Glutamatergic neuron (in vitro differentiated cells): ENCODE measurements around the gene PPP4R2. TPM values are rescaled to one million over a fixed set of nuclear protein-coding genes. Genes with fewer than 3 reads are reported as not detected.

Experiments used
- DNase-seq: peaks from one replicate; pipeline ENCODE4 v3.0.0; 2022
- H3K27ac Mint-ChIP-seq: one replicate; pipeline ENCODE4 v1.8.0; 2020; ENCODE audit warnings: mild to moderate bottlenecking, mixed read lengths, inconsistent platforms; ENCODE audit not compliant: unreplicated experiment
- H3K27me3 Mint-ChIP-seq: one replicate; pipeline ENCODE4 v1.8.0; 2020; ENCODE audit warnings: mild to moderate bottlenecking, moderate library complexity, mixed read lengths, inconsistent platforms; ENCODE audit not compliant: unreplicated experiment
- H3K36me3 Mint-ChIP-seq: one replicate; pipeline ENCODE4 v1.8.0; 2020; ENCODE audit warnings: mild to moderate bottlenecking, mixed read lengths, inconsistent platforms; ENCODE audit not compliant: unreplicated experiment
- H3K4me1 Mint-ChIP-seq: one replicate; pipeline ENCODE4 v1.8.0; 2020; ENCODE audit warnings: mild to moderate bottlenecking, low read depth, mixed read lengths, inconsistent platforms; ENCODE audit not compliant: unreplicated experiment
- H3K4me3 Mint-ChIP-seq: one replicate; pipeline ENCODE4 v1.8.0; 2020; ENCODE audit warnings: mild to moderate bottlenecking, mixed read lengths, inconsistent platforms; ENCODE audit not compliant: unreplicated experiment
- H3K9me3 Mint-ChIP-seq: one replicate; pipeline ENCODE4 v1.8.0; 2020; ENCODE audit warnings: mild to moderate bottlenecking, moderate library complexity, mixed read lengths, inconsistent platforms; ENCODE audit not compliant: unreplicated experiment
- CTCF ChIP-seq: fragments of 200-600 bp; sonication (generic); IDR thresholded peaks from one replicate; pipeline ENCODE4 v1.5.0; 2021; ENCODE audit not compliant: partially characterized antibody, unreplicated experiment
- total RNA-seq: library from RNA; stranded (reverse); fragmentation: NEBNext Ultra II Directional; extraction: Animal tissue kit (Norgen Biotek cat#: 25700); gene quantifications from one replicate; pipeline ENCODE4 v1.2.1, GENCODE V29; 2021; ENCODE audit not compliant: unreplicated experiment

The PPP4R2 gene
- total RNA-seq, 1 donor from 2014 or later: 77.9 TPM

GRCh38 chr3:73073091-73073707 is 76.6 kb downstream of the PPP4R2 start:
- no peak for DNase-seq
- Mint-ChIP-seq H3K4me1 (peaks cover 2% of the 10 kb centered on the region), H3K27me3 (no peaks in the 10 kb centered on the region), H3K4me3 (no peak overlapping the region), H3K27ac (no peak overlapping the region), H3K9me3 (peaks cover 4% of the 10 kb centered on the region), H3K36me3 (no peaks in the 10 kb centered on the region)
- no peak for TF ChIP-seq CTCF

GRCh38 chr3:73074781-73075180 is 78.2 kb downstream of the PPP4R2 start:
- Mint-ChIP-seq H3K27me3 (no peaks in the 10 kb centered on the region), H3K27ac (no peak overlapping the region), H3K4me3 (no peak overlapping the region), H3K4me1 (peaks cover 2% of the 10 kb centered on the region), H3K9me3 (peaks cover 4% of the 10 kb centered on the region), H3K36me3 (no peaks in the 10 kb centered on the region)
- no peak for DNase-seq
- no peak for TF ChIP-seq CTCF

GRCh38 chr3:73080216-73080966 is 83.8 kb downstream of the PPP4R2 start:
- H3K27me3 Mint-ChIP-seq: peaks cover 10% of the 10 kb centered on the region
- H3K36me3 Mint-ChIP-seq: peaks cover 5% of the 10 kb centered on the region
- peak overlapping the region; percentile 97 for H3K27ac Mint-ChIP-seq
- H3K9me3 Mint-ChIP-seq: peaks cover 11% of the 10 kb centered on the region
- peaks cover 10% of the 10 kb centered on the region for H3K4me1 Mint-ChIP-seq
- DNase-seq: peak; percentile 67
- H3K4me3 Mint-ChIP-seq: peak overlapping the region; percentile 53
- TF ChIP-seq CTCF: no peak

- H3K27ac Mint-ChIP-seq: no peak overlapping the region
- H3K9me3 Mint-ChIP-seq: peaks cover 11% of the 10 kb centered on the region
- no peak for TF ChIP-seq CTCF
- H3K36me3 Mint-ChIP-seq: peaks cover 5% of the 10 kb centered on the region
- DNase-seq: no peak
- no peak overlapping the region for H3K4me3 Mint-ChIP-seq
- H3K4me1 Mint-ChIP-seq: peaks cover 10% of the 10 kb centered on the region
- H3K27me3 Mint-ChIP-seq: peaks cover 10% of the 10 kb centered on the region
Measured at GRCh38 chr3:73081140-73081539, 84.5 kb downstream of the PPP4R2 start.

- Mint-ChIP-seq H3K9me3 (peaks cover 16% of the 10 kb centered on the region), H3K27me3 (peaks cover 12% of the 10 kb centered on the region), H3K4me1 (peaks cover 10% of the 10 kb centered on the region), H3K27ac (no peak overlapping the region), H3K4me3 (no peak overlapping the region), H3K36me3 (peaks cover 5% of the 10 kb centered on the region)
- no peak for TF ChIP-seq CTCF
- no peak for DNase-seq
Measured at GRCh38 chr3:73084170-73084569, 87.6 kb downstream of the PPP4R2 start.
